ENCODE measurements around the gene PAXX.

PAXX gene

GRCh38 chr9:136979769-136980587 is 12.2 kb upstream of the PAXX start:
- in situ Hi-C loops (cut with HindIII; ENCODE audit: low sequenced_read_pairs) = no loop called here

- in situ Hi-C loops (cut with HindIII; ENCODE audit: low sequenced_read_pairs) = no loop called here
Measured at GRCh38 chr9:136980669-136981478, 11.3 kb upstream of the PAXX start.

- in situ Hi-C loops (cut with HindIII; ENCODE audit: low sequenced_read_pairs) = no loop called here
Measured at GRCh38 chr9:136981588-136982231, 10.5 kb upstream of the PAXX start.

DNA sequence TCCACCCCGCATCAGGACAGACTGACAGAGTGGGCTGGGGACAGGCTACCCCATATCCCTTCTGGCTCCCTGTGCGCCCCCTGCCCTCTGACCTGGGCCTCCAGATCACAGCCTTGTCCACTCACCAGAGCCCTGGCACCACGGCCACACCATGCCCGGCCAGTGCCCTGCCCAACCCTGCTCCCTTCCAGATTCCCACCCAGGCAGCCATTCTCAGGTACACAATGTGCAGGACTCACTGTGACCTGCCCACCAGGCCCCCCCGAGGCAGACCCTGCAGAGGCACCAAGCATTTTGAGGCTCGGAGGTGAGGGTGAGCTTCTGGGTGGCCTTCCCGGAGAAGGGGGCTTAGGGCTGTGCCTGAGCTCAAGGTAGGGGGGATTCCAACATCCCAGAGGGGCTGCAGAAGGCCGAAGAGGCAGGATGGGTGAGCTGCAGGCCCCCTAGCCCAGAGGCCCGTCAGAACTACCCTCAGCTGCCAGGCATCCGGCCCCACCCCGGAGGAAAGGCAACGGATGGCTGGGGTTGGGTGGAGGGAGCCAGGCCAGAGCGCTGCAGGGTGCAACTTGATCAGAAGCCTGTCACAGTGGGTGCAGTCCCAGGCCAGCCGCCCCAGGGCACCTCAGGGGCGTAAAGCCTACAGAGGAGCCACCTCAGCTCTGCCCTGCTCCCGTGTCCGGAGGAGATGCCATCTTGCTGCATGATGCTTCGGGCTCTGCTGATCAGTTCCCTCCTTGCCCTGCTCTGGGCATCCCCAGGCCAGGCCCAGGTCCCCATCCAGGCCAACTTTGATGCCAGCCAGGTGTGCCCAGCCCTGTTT is 9.8 kb upstream of the PAXX start, which contains the start of gene LCNL1:
Gene LCNL1 (plus strand): TSS at position 762 of the 820 bp plus-strand sequence. CDS start 594 bp downstream, outside the sequence.
- in situ Hi-C loops (cut with HindIII; ENCODE audit: low sequenced_read_pairs) = no loop called here

GRCh38 chr9:136983167-136983566 is 9.1 kb upstream of the PAXX start:
- in situ Hi-C loops (cut with HindIII; ENCODE audit: low sequenced_read_pairs) = no loop called here

- in situ Hi-C loops (cut with HindIII; ENCODE audit: low sequenced_read_pairs) = no loop called here
Measured at GRCh38 chr9:136983656-136984314, 8.4 kb upstream of the PAXX start.

GRCh38 chr9:136984464-136985026 is 7.7 kb upstream of the PAXX start:
- in situ Hi-C loops (cut with HindIII; ENCODE audit: low sequenced_read_pairs) = no loop called here

GRCh38 chr9:136985027-136985602 is 7.1 kb upstream of the PAXX start:
- in situ Hi-C loops (cut with HindIII; ENCODE audit: low sequenced_read_pairs) = no loop called here

GRCh38 chr9:136985853-136986252 is 6.4 kb upstream of the PAXX start:
- in situ Hi-C loops (cut with HindIII; ENCODE audit: low sequenced_read_pairs) = no loop called here

- in situ Hi-C loops (cut with HindIII; ENCODE audit: low sequenced_read_pairs) = no loop called here
Measured at GRCh38 chr9:136988872-136989271, 3.4 kb upstream of the PAXX start.

GRCh38 chr9:136990242-136990911 is 1.8 kb upstream of the PAXX start:
- in situ Hi-C loops (cut with HindIII; ENCODE audit: low sequenced_read_pairs) = no loop called here

DNA sequence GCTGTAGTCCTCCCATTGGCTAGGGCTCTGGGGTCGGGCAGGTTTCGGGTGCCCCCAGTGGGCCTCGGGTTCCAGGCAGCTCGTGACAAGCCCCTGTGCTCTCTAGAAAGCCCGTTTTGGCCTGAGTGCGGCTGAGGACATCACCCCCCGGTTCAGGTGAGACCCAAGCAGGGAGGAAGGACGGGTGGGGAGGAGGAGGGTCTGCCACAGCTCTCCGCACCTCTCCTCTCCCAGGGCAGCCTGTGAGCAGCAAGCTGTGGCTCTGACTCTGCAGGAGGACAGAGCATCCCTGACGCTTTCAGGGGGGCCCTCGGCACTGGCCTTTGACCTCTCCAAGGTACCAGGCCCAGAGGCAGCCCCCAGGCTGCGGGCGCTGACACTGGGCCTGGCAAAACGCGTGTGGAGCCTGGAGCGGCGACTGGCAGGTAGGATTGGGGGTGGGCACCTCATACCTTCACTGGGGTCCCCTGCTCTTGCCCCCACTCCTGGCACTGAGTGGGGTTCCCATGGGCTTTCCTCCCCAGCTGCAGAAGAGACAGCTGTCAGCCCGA is 672 bp downstream of the PAXX start:
- in situ Hi-C loops (cut with HindIII; ENCODE audit: low sequenced_read_pairs) = no loop called here

DNA sequence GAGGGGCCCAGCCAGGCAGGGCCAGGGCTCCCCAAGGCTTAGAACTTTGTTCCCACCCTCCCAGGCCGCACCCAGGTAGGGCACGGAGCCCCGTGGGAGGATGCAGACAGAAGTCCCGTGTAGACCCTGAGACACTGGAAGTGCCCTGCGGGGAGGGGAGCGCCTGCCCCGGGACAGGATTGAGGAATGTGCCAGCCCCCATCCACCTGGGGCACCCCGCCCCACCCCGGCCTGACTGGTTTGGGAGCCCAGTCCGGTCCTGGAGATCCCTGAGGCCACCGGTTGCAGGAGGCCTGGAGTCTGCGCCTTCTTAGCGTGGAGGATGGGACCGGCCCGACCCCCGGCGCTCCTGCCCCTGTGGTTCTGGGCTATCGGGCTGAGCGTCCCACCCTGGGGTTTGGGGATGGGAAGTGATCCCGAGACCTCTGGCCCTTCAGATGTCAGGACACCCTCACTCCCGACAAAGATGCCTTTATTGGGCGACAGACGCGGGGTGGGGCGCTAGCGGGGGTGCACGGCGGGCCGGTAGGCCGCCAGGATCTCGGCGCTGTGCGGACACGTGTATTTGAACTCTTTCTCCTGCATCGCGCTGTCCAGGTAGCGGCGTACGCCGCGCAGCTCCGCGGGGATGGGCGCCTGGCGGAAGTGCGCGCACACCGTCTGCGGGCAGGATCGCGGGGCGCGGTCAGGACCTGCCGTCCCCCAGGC is 2.1 kb downstream of the PAXX start:
- in situ Hi-C loops (cut with HindIII; ENCODE audit: low sequenced_read_pairs) = no loop called here

- in situ Hi-C loops (cut with HindIII; ENCODE audit: low sequenced_read_pairs) = no loop called here
Measured at GRCh38 chr9:136994888-136995230, 2.6 kb downstream of the PAXX start.

DNA sequence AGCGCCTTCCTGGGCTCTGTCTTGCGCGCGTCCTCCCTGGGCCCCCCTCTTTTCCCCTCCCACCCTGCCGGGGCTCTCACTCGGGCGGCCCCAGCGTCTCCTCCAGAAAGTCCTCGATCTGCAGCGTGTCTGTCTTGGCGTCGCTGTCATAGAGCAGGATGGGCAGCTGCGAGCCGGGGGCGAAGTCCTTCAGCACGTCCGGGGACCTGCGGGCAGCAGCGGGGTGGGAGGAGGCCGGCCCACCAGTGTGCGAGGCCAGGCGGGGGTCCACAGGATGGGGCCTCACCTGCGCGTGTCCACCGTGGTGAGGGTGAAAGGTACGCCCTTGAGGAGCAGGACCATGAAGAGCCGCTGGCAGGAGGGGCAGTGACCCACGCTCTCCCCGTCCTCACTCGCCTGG is 3.1 kb downstream of the PAXX start:
- in situ Hi-C loops (cut with HindIII; ENCODE audit: low sequenced_read_pairs) = no loop called here

- in situ Hi-C loops (cut with HindIII; ENCODE audit: low sequenced_read_pairs) = no loop called here
Measured at GRCh38 chr9:136995772-136996311, 3.6 kb downstream of the PAXX start.

- in situ Hi-C loops (cut with HindIII; ENCODE audit: low sequenced_read_pairs) = no loop called here
Measured at GRCh38 chr9:136996361-136997292, 4.4 kb downstream of the PAXX start, which contains the start of gene CLIC3. TSS of gene CLIC3 (minus strand) at chr9:136996568. CDS start at chr9:136996543, 25 bp downstream.

All from endothelial cell of hepatic sinusoid (primary cell).